Activated CD8-positive, alpha-beta T cell treated with anti-CD3 and anti-CD28 coated beads, Interleukin-2, amount 10 ng/mL, durations not matched to agents 7 days and 5 days (primary cell): ENCODE measurements around the gene NCOR1. TPM values are rescaled to one million over a fixed set of nuclear protein-coding genes. Genes with fewer than 3 reads are reported as not detected.
"Not testable (repeated sequence)": the region's sequence is repeated elsewhere in the genome, so short reads cannot be mapped to it uniquely, and the experiment has no call there.

Experiments
- ATAC-seq: fragments of 150-1000 bp; cut with Tn5 transposase; one replicate; pipeline ENCODE4 v1.10.0; 2021; ENCODE audit warnings: moderate library complexity
- CTCF ChIA-PET: fragments of 350-600 bp; sonication (Branson Sonifier 250); formaldehyde crosslinking; loops from one replicate; lab custom pipeline; 2021; ENCODE audit warnings: antibody characterized with exemption; lab: Charles Lee
- POLR2A ChIA-PET: fragments of 350-600 bp; sonication (Branson Sonifier 250); formaldehyde crosslinking; loops from one replicate; lab custom pipeline; 2021; ENCODE audit warnings: antibody characterized with exemption; lab: Charles Lee
- DNase-seq: peaks from one replicate; pipeline ENCODE4 v3.0.0-alpha.2; 2020
- H3K27ac Mint-ChIP-seq: one replicate; pipeline ENCODE4 v1.8.0; 2021; ENCODE audit warnings: mild to moderate bottlenecking, mixed read lengths
- H3K27me3 Mint-ChIP-seq: one replicate; pipeline ENCODE4 v1.8.0; 2021; ENCODE audit warnings: low read depth, mixed read lengths
- H3K36me3 Mint-ChIP-seq: one replicate; pipeline ENCODE4 v1.8.0; 2021; ENCODE audit warnings: low read depth, mixed read lengths
- H3K4me1 Mint-ChIP-seq: one replicate; pipeline ENCODE4 v1.8.0; 2021; ENCODE audit warnings: low read depth, mixed read lengths
- H3K4me3 Mint-ChIP-seq: one replicate; pipeline ENCODE4 v1.8.0; 2021; ENCODE audit warnings: mild to moderate bottlenecking, mixed read lengths
- H3K9me3 Mint-ChIP-seq: one replicate; pipeline ENCODE4 v1.8.0; 2022; ENCODE audit warnings: mixed read lengths; ENCODE audit not compliant: insufficient read depth
- total RNA-seq, 2 experiments: library from RNA; stranded (reverse); gene quantifications; one replicate each; pipeline ENCODE4 v1.2.3, GENCODE V29; 2021

NCOR1 gene
- total RNA-seq, 2 experiments from 2014 or later, result 160 to 161 TPM

GRCh38 chr17:16243801-16244567, 28.6 kb upstream of the NCOR1 start:
- ChIA-PET CTCF (interaction anchor here (2.0 kb wide), 1 partner anchor 61 kb away, joined by 4 read pairs; no protein-coding TSS in a partner anchor), POLR2A (no interaction called here)

GRCh38 chr17:16243385-16243784, 28.1 kb upstream of the NCOR1 start:
- peaks cover 5% of the 10 kb centered on the region for H3K36me3 Mint-ChIP-seq
- POLR2A ChIA-PET, result no interaction called here

More at GRCh38 chr17:16243801-16244567, 28.6 kb upstream of the NCOR1 start:
- Mint-ChIP-seq H3K36me3 (peaks cover 9% of the 10 kb centered on the region), H3K4me3 (no peak overlapping the region), H3K27ac (no peak overlapping the region), H3K4me1 (no peaks in the 10 kb centered on the region), H3K9me3 (no peaks in the 10 kb centered on the region), H3K27me3 (no peaks in the 10 kb centered on the region)
- ATAC-seq (no peak), DNase-seq (no peak)

GRCh38 chr17:16241906-16242399, 26.6 kb upstream of the NCOR1 start:
- DNase-seq (no peak), ATAC-seq (no peak)
- H3K9me3 Mint-ChIP-seq, result no peaks in the 10 kb centered on the region
- no peak overlapping the region for H3K27ac Mint-ChIP-seq
- H3K4me1 Mint-ChIP-seq, result no peaks in the 10 kb centered on the region
- ChIA-PET CTCF (no interaction called here), POLR2A (no interaction called here)
- H3K4me3 Mint-ChIP-seq, result no peak overlapping the region
- no peaks in the 10 kb centered on the region for H3K27me3 Mint-ChIP-seq
- no peaks in the 10 kb centered on the region for H3K36me3 Mint-ChIP-seq

More at GRCh38 chr17:16243385-16243784, 28.1 kb upstream of the NCOR1 start:
- ATAC-seq (no peak), DNase-seq (no peak)
- no peak overlapping the region for H3K4me3 Mint-ChIP-seq
- H3K4me1 Mint-ChIP-seq, result no peaks in the 10 kb centered on the region
- H3K9me3 Mint-ChIP-seq, result no peaks in the 10 kb centered on the region
- no peaks in the 10 kb centered on the region for H3K27me3 Mint-ChIP-seq
- H3K27ac Mint-ChIP-seq, result no peak overlapping the region
- CTCF ChIA-PET, result no interaction called here

- H3K4me3 Mint-ChIP-seq, result no peak overlapping the region
- CTCF ChIA-PET, result no interaction called here
- H3K27ac Mint-ChIP-seq, result no peak overlapping the region
- no peak for DNase-seq
- H3K4me1 Mint-ChIP-seq, result no peaks in the 10 kb centered on the region
- ATAC-seq, result no peak
- H3K27me3 Mint-ChIP-seq, result no peaks in the 10 kb centered on the region
- peaks cover 4% of the 10 kb centered on the region for H3K36me3 Mint-ChIP-seq
- H3K9me3 Mint-ChIP-seq, result no peaks in the 10 kb centered on the region
- POLR2A ChIA-PET, result interaction anchor here (0.6 kb wide), 1 partner anchor 49 kb away, joined by 3 read pairs; no protein-coding TSS in a partner anchor
These were observed 24.6 kb upstream of the NCOR1 start for GRCh38 chr17:16239931-16240330.

GRCh38 chr17:16232391-16232790, 17.1 kb upstream of the NCOR1 start:
- no peaks in the 10 kb centered on the region for H3K27me3 Mint-ChIP-seq
- DNase-seq (no peak), ATAC-seq (no peak)
- POLR2A ChIA-PET, result no interaction called here
- CTCF ChIA-PET, result no interaction called here
- no peaks in the 10 kb centered on the region for H3K9me3 Mint-ChIP-seq
- peaks cover 19% of the 10 kb centered on the region for H3K4me1 Mint-ChIP-seq
- H3K36me3 Mint-ChIP-seq, result peaks cover 9% of the 10 kb centered on the region
- H3K4me3 Mint-ChIP-seq, result no peak overlapping the region
- H3K27ac Mint-ChIP-seq, result no peak overlapping the region

GRCh38 chr17:16229912-16230561, 14.7 kb upstream of the NCOR1 start:
- peak overlapping the region; percentile 44 for H3K27ac Mint-ChIP-seq
- H3K9me3 Mint-ChIP-seq, H3K36me3 Mint-ChIP-seq, CTCF ChIA-PET, H3K27me3 Mint-ChIP-seq, DNase-seq: not testable (repeated sequence)
- peak overlapping the region; percentile 13 for H3K4me3 Mint-ChIP-seq
- peaks cover 20% of the 10 kb centered on the region for H3K4me1 Mint-ChIP-seq
- ATAC-seq, result peak; percentile 56
- POLR2A ChIA-PET, result interaction anchor here (0.7 to 2.9 kb wide), 5 partner anchors 9 to 569 kb away, joined by 3 to 10 read pairs (median 3); partner anchors contain the start of genes NCOR1 and PIGL

- ATAC-seq, result no peak
- no peak overlapping the region for H3K27ac Mint-ChIP-seq
- DNase-seq, result no peak
- H3K9me3 Mint-ChIP-seq, result no peaks in the 10 kb centered on the region
- no peaks in the 10 kb centered on the region for H3K27me3 Mint-ChIP-seq
- POLR2A ChIA-PET, result no interaction called here
- H3K4me3 Mint-ChIP-seq, result no peak overlapping the region
- CTCF ChIA-PET, result interaction anchor here (1.7 to 1.9 kb wide), 2 partner anchors 126 to 142 kb away, joined by 4 read pairs; no protein-coding TSS in a partner anchor
- H3K4me1 Mint-ChIP-seq, result peaks cover 14% of the 10 kb centered on the region
- H3K36me3 Mint-ChIP-seq, result peaks cover 3% of the 10 kb centered on the region
These were observed 7.1 kb upstream of the NCOR1 start for GRCh38 chr17:16222406-16222805.

- ATAC-seq (peak; percentile 49), DNase-seq (peak; percentile 86)
- peaks cover 43% of the 10 kb centered on the region for H3K4me1 Mint-ChIP-seq
- peak within 1 kb of the TSS; percentile 85 for H3K27ac Mint-ChIP-seq
- H3K27me3 Mint-ChIP-seq, result no peaks in the 10 kb centered on the region
- H3K36me3 Mint-ChIP-seq, result peaks cover 1% of the 10 kb centered on the region
- no peaks in the 10 kb centered on the region for H3K9me3 Mint-ChIP-seq
- ChIA-PET POLR2A (interaction anchor here (0.5 to 2.8 kb wide), 6 partner anchors 9 to 69 kb away, joined by 3 to 12 read pairs (median 3); no protein-coding TSS in a partner anchor), CTCF (interaction anchor here (0.6 to 1.5 kb wide), 4 partner anchors 9 to 198 kb away, joined by 3 to 5 read pairs (median 4); partner anchors contain the start of gene TRPV2)
- peak within 1 kb of the TSS; percentile 84 for H3K4me3 Mint-ChIP-seq
These were observed 1.8 kb upstream of the NCOR1 start, which contains the start of gene PIGL for GRCh38 chr17:16217002-16217635. PIGL (plus strand) TSS chr17:16217210; CDS start chr17:16217227, 17 bp downstream.

GRCh38 chr17:16216341-16217001, 1.1 kb upstream of the NCOR1 start:
- H3K27ac Mint-ChIP-seq, result peak overlapping the region; percentile 85
- H3K4me3 Mint-ChIP-seq, result peak overlapping the region; percentile 84
- H3K27me3 Mint-ChIP-seq, ATAC-seq, DNase-seq, H3K9me3 Mint-ChIP-seq, H3K36me3 Mint-ChIP-seq: not testable (repeated sequence)
- peaks cover 46% of the 10 kb centered on the region for H3K4me1 Mint-ChIP-seq
- POLR2A ChIA-PET, result interaction anchor here (1.0 to 2.8 kb wide), 4 partner anchors 9 to 69 kb away, joined by 3 to 12 read pairs (median 6); no protein-coding TSS in a partner anchor
- CTCF ChIA-PET, result interaction anchor here (0.6 to 1.5 kb wide), 5 partner anchors 9 to 199 kb away, joined by 3 to 6 read pairs (median 5); partner anchors contain the start of gene TRPV2

GRCh38 chr17:16215965-16216316, 607 bp upstream of the NCOR1 start:
- ChIA-PET POLR2A (interaction anchor here (1.3 to 2.8 kb wide), 4 partner anchors 14 to 165 kb away, joined by 3 to 12 read pairs (median 10); partner anchors contain the start of gene UBB), CTCF (interaction anchor here (1.1 to 1.4 kb wide), 3 partner anchors 70 to 200 kb away, joined by 3 to 6 read pairs (median 5); partner anchors contain the start of gene TRPV2)
- Mint-ChIP-seq H3K4me3 (peak overlapping the region; percentile 84), H3K36me3 (peaks cover 1% of the 10 kb centered on the region), H3K9me3 (no peaks in the 10 kb centered on the region), H3K27me3 (no peaks in the 10 kb centered on the region), H3K27ac (peak overlapping the region; percentile 85), H3K4me1 (peaks cover 48% of the 10 kb centered on the region)
- ATAC-seq, result no peak
- peak; percentile 44 for DNase-seq

GRCh38 chr17:16215002-16215272, 397 bp downstream of the NCOR1 start:
- H3K4me3 Mint-ChIP-seq, result peak overlapping the region; percentile 84
- peaks cover 1% of the 10 kb centered on the region for H3K36me3 Mint-ChIP-seq
- ATAC-seq, result peak; percentile 48
- no peaks in the 10 kb centered on the region for H3K27me3 Mint-ChIP-seq
- H3K4me1 Mint-ChIP-seq, result peaks cover 48% of the 10 kb centered on the region
- CTCF ChIA-PET, result interaction anchor here (1.3 kb wide), 1 partner anchor 71 kb away, joined by 6 read pairs; no protein-coding TSS in a partner anchor
- peak overlapping the region; percentile 82 for H3K27ac Mint-ChIP-seq
- no peaks in the 10 kb centered on the region for H3K9me3 Mint-ChIP-seq
- DNase-seq, result peak; percentile 39
- POLR2A ChIA-PET, result interaction anchor here (1.2 to 2.8 kb wide), 6 partner anchors 12 to 166 kb away, joined by 3 to 10 read pairs (median 7); partner anchors contain the start of gene UBB
